Measurements from ENCODE around the gene ACTL8.

ACTL8 gene

GRCh38 chr1:17874231-17874630 is 119.1 kb downstream of the ACTL8 start:
- H3K27ac ChIP-seq (replicated peaks) = no peak overlapping the region
- DNase-seq (ENCODE audit: low read depth in 1 of 2, low spot score in 1 of 2) = no peak
- TF ChIP-seq CTCF (IDR thresholded peaks at IDR 0.05; ENCODE audit: insufficient read depth, low read length) = no peak
- TF ChIP-seq GABPA (IDR thresholded peaks at IDR 0.05; ENCODE audit: low read depth) = no peak
- TF ChIP-seq REST (IDR thresholded peaks at IDR 0.05; ENCODE audit: insufficient replicate concordance, low read depth) = no peak
- no peak for TF ChIP-seq SPI1 (IDR thresholded peaks at IDR 0.05; ENCODE audit: borderline replicate concordance, low read depth)
- no peak for TF ChIP-seq POLR2AphosphoS5 (IDR thresholded peaks at IDR 0.05; ENCODE audit: low read depth)
- no peak overlapping the region for H3K4me3 ChIP-seq (replicated peaks; ENCODE audit: insufficient read depth, low read length)
- no peaks in the 10 kb centered on the region for H3K27me3 ChIP-seq (ENCODE audit: insufficient read depth, poor library complexity, severe bottlenecking)

GRCh38 chr1:17874710-17875109 is 119.6 kb downstream of the ACTL8 start:
- H3K27ac ChIP-seq (replicated peaks) = no peak overlapping the region

More at GRCh38 chr1:17874710-17875109, 119.6 kb downstream of the ACTL8 start:
- Histone ChIP-seq H3K27me3 (ENCODE audit: insufficient read depth, poor library complexity, severe bottlenecking) (no peaks in the 10 kb centered on the region), H3K4me3 (replicated peaks; ENCODE audit: insufficient read depth, low read length) (no peak overlapping the region)
- no peak for TF ChIP-seq REST (IDR thresholded peaks at IDR 0.05; ENCODE audit: insufficient replicate concordance, low read depth)
- TF ChIP-seq SPI1 (IDR thresholded peaks at IDR 0.05; ENCODE audit: borderline replicate concordance, low read depth) = no peak
- no peak for TF ChIP-seq CTCF (IDR thresholded peaks at IDR 0.05; ENCODE audit: insufficient read depth, low read length)
- TF ChIP-seq POLR2AphosphoS5 (IDR thresholded peaks at IDR 0.05; ENCODE audit: low read depth) = no peak
- no peak for TF ChIP-seq GABPA (IDR thresholded peaks at IDR 0.05; ENCODE audit: low read depth)
- no peak for DNase-seq (ENCODE audit: low read depth in 1 of 2, low spot score in 1 of 2)
